Uterus (tissue), 2 donors: ENCODE measurements around the gene RIF1.

Source experiments
- CTCF ChIP-seq, 4 experiments: fragments of 200-600 bp in 2 of 4; fragments of 450-650 bp in 2 of 4; sonication (generic) in 2 of 4; IDR thresholded peaks; one replicate each; pipeline ENCODE4 v1.5.1; 2016 to 2019; ENCODE audit warnings: antibody characterized with exemption in 4 of 4, mild to moderate bottlenecking in 2 of 4, moderate library complexity in 1 of 4
- POLR2A ChIP-seq, 2 donors: fragments of 450-650 bp; IDR thresholded peaks; one replicate each; pipeline ENCODE4 v1.6.1; 2016; ENCODE audit warnings: antibody characterized with exemption in 2 of 2, mild to moderate bottlenecking in 1 of 2, moderate library complexity in 1 of 2

GRCh38 chr2:151470556-151470955 is 60.9 kb downstream of the RIF1 start:
- TF ChIP-seq CTCF (IDR thresholded peaks at IDR 0.05) (no peak), POLR2A (IDR thresholded peaks at IDR 0.05) (no peak)
